ENCODE data around the gene FAM221A. TPM values are rescaled to one million over a fixed set of nuclear protein-coding genes. Genes with fewer than 3 reads are reported as not detected.

The FAM221A gene
- total RNA-seq, 1 experiment from 2014 or later: 15.0 TPM

DNA sequence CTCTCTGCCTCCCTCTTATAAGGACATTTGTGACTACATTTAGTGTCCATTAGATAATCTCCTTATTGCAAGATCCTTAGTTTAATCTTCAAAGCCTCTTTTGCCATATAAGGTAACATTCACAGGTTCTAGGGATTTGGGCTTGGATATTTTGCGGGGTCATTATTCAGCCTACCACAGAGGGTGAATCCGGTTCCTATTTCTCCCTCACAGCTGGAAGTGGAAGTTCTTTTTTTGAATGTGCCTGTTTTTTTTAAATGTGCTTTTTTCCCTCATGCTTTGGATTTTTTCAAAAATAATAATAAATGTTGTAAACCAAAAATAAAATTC lies 17.1 kb upstream of the FAM221A start:
- Histone ChIP-seq H2BK20ac (ENCODE audit: low read depth, low read length, poor library complexity, severe bottlenecking) (no peak overlapping the region), H4K91ac (ENCODE audit: insufficient read length, low read depth, low read length) (no peak overlapping the region), H3K4me1 (ENCODE audit: insufficient read depth, low read length) (peaks cover 7% of the 10 kb centered on the region; the same call in 1 of the 2 replicates), H3T11ph (ENCODE audit: low read length) (no peak overlapping the region), H3K23me2 (ENCODE audit: insufficient read length, low read depth, low read length, poor library complexity, severe bottlenecking) (no peaks in the 10 kb centered on the region), H2BK12ac (ENCODE audit: insufficient read length, low read depth, low read length) (no peak overlapping the region), H3K79me2 (ENCODE audit: insufficient read depth, low read length) (no peaks in the 10 kb centered on the region), H3K27me3 (ENCODE audit: insufficient read depth, low read length) (no peaks in the 10 kb centered on the region), H3K27ac (ENCODE audit: insufficient read length, low read depth, low read length) (peak overlapping the region; percentile 79), H2BK5ac (ENCODE audit: insufficient read length, low read length) (no peak overlapping the region), H4K8ac (replicated peaks; ENCODE audit: insufficient read length, low read depth, low read length) (no peak overlapping the region), H3K9me3 (ENCODE audit: control insufficient read depth, low read depth, low read length) (no peaks in the 10 kb centered on the region), H3K18ac (ENCODE audit: insufficient read length, low read depth, low read length) (peak overlapping the region; percentile 1), H3K56ac (ENCODE audit: insufficient read length, low read depth, low read length) (no peak overlapping the region), H2BK15ac (ENCODE audit: low read depth, low read length) (no peak overlapping the region), H3K23ac (ENCODE audit: insufficient read length, low read depth, low read length) (no peak overlapping the region), H2AK5ac (ENCODE audit: insufficient read length, low read length) (no peak overlapping the region), H2BK120ac (ENCODE audit: low read depth, low read length, poor library complexity, severe bottlenecking) (no peak overlapping the region), H3K4ac (ENCODE audit: low read depth, low read length) (no peak overlapping the region; the same call in 1 of the 2 replicates), H3K14ac (ENCODE audit: insufficient read depth, low read length) (peak overlapping the region; percentile 4; the same call in 1 of the 2 replicates), H4K20me1 (ENCODE audit: control insufficient read depth, insufficient read depth, insufficient read length) (no peaks in the 10 kb centered on the region), H2AFZ (ENCODE audit: low read length) (peak overlapping the region; percentile 23), H3K79me1 (ENCODE audit: insufficient read depth, low read depth, low read length, poor library complexity, severe bottlenecking) (no peaks in the 10 kb centered on the region), H3K9ac (ENCODE audit: extremely low read depth, insufficient read length, low read length) (no peak overlapping the region), H3K4me2 (ENCODE audit: insufficient read depth, insufficient read length, low read length) (no peak overlapping the region), H4K5ac (ENCODE audit: insufficient read length, low read depth, low read length) (no peak overlapping the region)
- WGBS (ENCODE audit: extremely low coverage, insufficient read length, low lambda C conversion rate): no CpG with 5 or more reads among the region's 2 CpGs
- TF ChIP-seq, protein P1, sequence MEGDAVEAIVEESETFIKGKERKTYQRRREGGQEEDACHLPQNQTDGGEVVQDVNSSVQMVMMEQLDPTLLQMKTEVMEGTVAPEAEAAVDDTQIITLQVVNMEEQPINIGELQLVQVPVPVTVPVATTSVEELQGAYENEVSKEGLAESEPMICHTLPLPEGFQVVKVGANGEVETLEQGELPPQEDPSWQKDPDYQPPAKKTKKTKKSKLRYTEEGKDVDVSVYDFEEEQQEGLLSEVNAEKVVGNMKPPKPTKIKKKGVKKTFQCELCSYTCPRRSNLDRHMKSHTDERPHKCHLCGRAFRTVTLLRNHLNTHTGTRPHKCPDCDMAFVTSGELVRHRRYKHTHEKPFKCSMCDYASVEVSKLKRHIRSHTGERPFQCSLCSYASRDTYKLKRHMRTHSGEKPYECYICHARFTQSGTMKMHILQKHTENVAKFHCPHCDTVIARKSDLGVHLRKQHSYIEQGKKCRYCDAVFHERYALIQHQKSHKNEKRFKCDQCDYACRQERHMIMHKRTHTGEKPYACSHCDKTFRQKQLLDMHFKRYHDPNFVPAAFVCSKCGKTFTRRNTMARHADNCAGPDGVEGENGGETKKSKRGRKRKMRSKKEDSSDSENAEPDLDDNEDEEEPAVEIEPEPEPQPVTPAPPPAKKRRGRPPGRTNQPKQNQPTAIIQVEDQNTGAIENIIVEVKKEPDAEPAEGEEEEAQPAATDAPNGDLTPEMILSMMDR (conservative IDR thresholded peaks at IDR 0.05): no peak
- Mint-ChIP-seq H3K4me1 (peaks cover 31 to 32% of the 10 kb centered on the region in 2 experiments), H3K27me3 (ENCODE audit: low read depth) (peaks cover 2% of the 10 kb centered on the region; the same call in 1 of the 2 replicates), H3K9me3 (peaks cover 12 to 18% of the 10 kb centered on the region in 2 experiments), H3K36me3 (ENCODE audit: insufficient read depth in 1 of 3, low read depth in 3 of 3) (peaks cover 7 to 13% (median 11%) of the 10 kb centered on the region in 3 experiments; a peak in 6 of 7 replicates), H3K27ac (peak overlapping the region; percentile 68 to 89 (median 88); a peak in 6 of 7 replicates), H3K4me3 (no peak overlapping the region; a peak in 1 of 5 replicates)
- no peak for DNase-seq

All from H9 (cell line).